ENCODE data around the gene ARID5A.

Gene ARID5A

GRCh38 chr2:96558485-96558884, 21.9 kb downstream of the ARID5A start:
- no peak for DNase-seq

- no peak for DNase-seq
These were observed 27.5 kb downstream of the ARID5A start for GRCh38 chr2:96564026-96564425.

GRCh38 chr2:96564563-96564962, 28.0 kb downstream of the ARID5A start:
- DNase-seq: no peak

- no peak for DNase-seq
These were observed 28.6 kb downstream of the ARID5A start for GRCh38 chr2:96565111-96565510.

GRCh38 chr2:96568094-96568493, 31.5 kb downstream of the ARID5A start:
- no peak for DNase-seq

GRCh38 chr2:96574364-96574763, 37.8 kb downstream of the ARID5A start:
- DNase-seq: no peak

GRCh38 chr2:96575785-96576456, 39.4 kb downstream of the ARID5A start:
- DNase-seq: peak; percentile 58

GRCh38 chr2:96577501-96577900, 40.9 kb downstream of the ARID5A start:
- no peak for DNase-seq

GRCh38 chr2:96578731-96579130, 42.2 kb downstream of the ARID5A start:
- no peak for DNase-seq

- no peak for DNase-seq
These were observed 42.9 kb downstream of the ARID5A start for GRCh38 chr2:96579422-96579821.

- no peak for DNase-seq
These were observed 44.2 kb downstream of the ARID5A start for GRCh38 chr2:96580771-96581170.

GRCh38 chr2:96584017-96584416, 47.5 kb downstream of the ARID5A start:
- DNase-seq: peak; percentile 10

GRCh38 chr2:96587843-96588242, 51.3 kb downstream of the ARID5A start:
- peak; percentile 15 for DNase-seq

- no peak for DNase-seq
These were observed 54.5 kb downstream of the ARID5A start for GRCh38 chr2:96591054-96591453.

- DNase-seq: peak; percentile 75
These were observed 54.9 kb downstream of the ARID5A start for GRCh38 chr2:96591494-96591893.

- no peak for DNase-seq
These were observed 57.7 kb downstream of the ARID5A start for GRCh38 chr2:96594282-96594681.

- DNase-seq: no peak
These were observed 58.2 kb downstream of the ARID5A start for GRCh38 chr2:96594691-96595152.

- no peak for DNase-seq
These were observed 60.0 kb downstream of the ARID5A start for GRCh38 chr2:96596596-96596995.

GRCh38 chr2:96599941-96600340, 63.4 kb downstream of the ARID5A start:
- no peak for DNase-seq

GRCh38 chr2:96601382-96602292, 65.1 kb downstream of the ARID5A start:
- DNase-seq: no peak
